Astrocyte (in vitro differentiated cells and primary cell): Measurements from ENCODE around the gene CCS. TPM values are rescaled to one million over a fixed set of nuclear protein-coding genes. Genes with fewer than 3 reads are reported as not detected.

ENCODE experiments used
- DNase-seq: peaks from one replicate; pipeline ENCODE4 v3.0.0-alpha.2; 2010; ENCODE audit warnings: low read depth
- FAIRE-seq: peaks from 2 replicates; lab custom pipeline; 2011; peaks lifted over from hg19 to GRCh38; lab: Jason Lieb, UNC
- H2AFZ ChIP-seq: 2 replicates; pipeline ENCODE4 v1.6.0; 2012; ENCODE audit warnings: low read depth, low read length, inconsistent platforms
- H3K27ac ChIP-seq: 2 replicates; pipeline ENCODE4 v1.5.1; 2011; ENCODE audit warnings: low read depth, low read length, inconsistent platforms
- H3K27me3 ChIP-seq: 2 replicates; pipeline ENCODE4 v1.6.0; 2011; ENCODE audit warnings: low read length, inconsistent platforms; ENCODE audit not compliant: insufficient read depth
- H3K36me3 ChIP-seq: 2 replicates; pipeline ENCODE4 v1.5.1; 2011; ENCODE audit warnings: low read length, inconsistent platforms; ENCODE audit not compliant: insufficient read depth
- H3K4me1 ChIP-seq: 2 replicates; pipeline ENCODE4 v1.5.1; 2011; ENCODE audit warnings: low read length, inconsistent platforms; ENCODE audit not compliant: insufficient read depth
- H3K4me2 ChIP-seq: 2 replicates; pipeline ENCODE4 v1.6.0; 2012; ENCODE audit warnings: low read length, inconsistent platforms
- H3K4me3 ChIP-seq: 2 replicates; pipeline ENCODE4 v1.5.1; 2011; ENCODE audit warnings: low read depth, mild to moderate bottlenecking, low read length, inconsistent platforms; ENCODE audit not compliant: insufficient read depth
- H3K79me2 ChIP-seq: 2 replicates; pipeline ENCODE4 v1.6.0; 2012; ENCODE audit warnings: mild to moderate bottlenecking, low read length, inconsistent platforms; ENCODE audit not compliant: insufficient read depth
- H3K9ac ChIP-seq: 2 replicates; pipeline ENCODE4 v1.6.0; 2012; ENCODE audit warnings: mild to moderate bottlenecking, low read length, inconsistent platforms
- H3K9me3 ChIP-seq: 2 replicates; pipeline ENCODE4 v1.5.1; 2012; ENCODE audit warnings: low read depth, mild to moderate bottlenecking, low read length, inconsistent platforms; ENCODE audit not compliant: insufficient read depth
- H4K20me1 ChIP-seq: 2 replicates; pipeline ENCODE4 v1.6.0; 2012; ENCODE audit warnings: low read length, inconsistent platforms; ENCODE audit not compliant: insufficient read depth
- H3K27ac Mint-ChIP-seq: one replicate; pipeline ENCODE4 v1.8.0; 2021; ENCODE audit warnings: mild to moderate bottlenecking, mixed read lengths; ENCODE audit not compliant: unreplicated experiment
- H3K27me3 Mint-ChIP-seq: one replicate; pipeline ENCODE4 v1.8.0; 2021; ENCODE audit warnings: low read depth, mixed read lengths; ENCODE audit not compliant: unreplicated experiment
- H3K36me3 Mint-ChIP-seq: one replicate; pipeline ENCODE4 v1.8.0; 2021; ENCODE audit warnings: low read depth, mixed read lengths; ENCODE audit not compliant: unreplicated experiment
- H3K4me1 Mint-ChIP-seq: one replicate; pipeline ENCODE4 v1.8.0; 2021; ENCODE audit warnings: low read depth, mixed read lengths; ENCODE audit not compliant: unreplicated experiment
- H3K4me3 Mint-ChIP-seq: one replicate; pipeline ENCODE4 v1.8.0; 2021; ENCODE audit warnings: mild to moderate bottlenecking, moderate library complexity, mixed read lengths; ENCODE audit not compliant: unreplicated experiment
- H3K9me3 Mint-ChIP-seq: one replicate; pipeline ENCODE4 v1.8.0; 2021; ENCODE audit warnings: mild to moderate bottlenecking, mixed read lengths; ENCODE audit not compliant: unreplicated experiment
- CTCF ChIP-seq: IDR thresholded peaks from 2 replicates; pipeline ENCODE4 v1.5.1; 2011; ENCODE audit warnings: low read depth, mild to moderate bottlenecking, inconsistent platforms, low read length, moderate library complexity; ENCODE audit not compliant: insufficient read depth
- EZH2 ChIP-seq: IDR thresholded peaks from 2 replicates; pipeline ENCODE4 v1.6.1; 2012; ENCODE audit warnings: mild to moderate bottlenecking, low read length, inconsistent platforms; ENCODE audit not compliant: insufficient read depth
- total RNA-seq: library from RNA; stranded (reverse); gene quantifications from 2 replicates; pipeline ENCODE4 v1.2.1, GENCODE V29; 2021

CCS gene
- total RNA-seq, 1 donor from 2014 or later: 23.2 TPM

GRCh38 chr11:66548774-66549630 lies 44.0 kb upstream of the CCS start:
- FAIRE-seq (no peak), DNase-seq (no peak)
- H2AFZ ChIP-seq: no peak overlapping the region
- H3K9ac ChIP-seq: no peak overlapping the region
- no peak overlapping the region for H3K4me3 Mint-ChIP-seq
- H3K27ac ChIP-seq: no peak overlapping the region
- H3K4me1 Mint-ChIP-seq: no peaks in the 10 kb centered on the region
- no peaks in the 10 kb centered on the region for H3K9me3 ChIP-seq
- H3K4me1 ChIP-seq: peaks cover 10% of the 10 kb centered on the region
- H3K79me2 ChIP-seq: no peaks in the 10 kb centered on the region
- no peak overlapping the region for H3K4me3 ChIP-seq
- no peak overlapping the region for H3K4me2 ChIP-seq
- peaks cover 2% of the 10 kb centered on the region for H3K27me3 ChIP-seq
- H4K20me1 ChIP-seq: no peaks in the 10 kb centered on the region
- no peaks in the 10 kb centered on the region for H3K36me3 ChIP-seq
- TF ChIP-seq EZH2 (no peak), CTCF (no peak)
- peaks cover 2% of the 10 kb centered on the region for H3K36me3 Mint-ChIP-seq
- peaks cover 27% of the 10 kb centered on the region for H3K27me3 Mint-ChIP-seq
- no peaks in the 10 kb centered on the region for H3K9me3 Mint-ChIP-seq
- no peak overlapping the region for H3K27ac Mint-ChIP-seq

- no peak overlapping the region for H3K27ac ChIP-seq
- peaks cover 7% of the 10 kb centered on the region for H3K4me1 ChIP-seq
- peaks cover 27% of the 10 kb centered on the region for H3K27me3 Mint-ChIP-seq
- H3K79me2 ChIP-seq: no peaks in the 10 kb centered on the region
- H3K27me3 ChIP-seq: peaks cover 2% of the 10 kb centered on the region
- no peak overlapping the region for H3K9ac ChIP-seq
- no peaks in the 10 kb centered on the region for H3K9me3 Mint-ChIP-seq
- no peak for DNase-seq
- H3K36me3 Mint-ChIP-seq: peaks cover 2% of the 10 kb centered on the region
- H3K4me1 Mint-ChIP-seq: no peaks in the 10 kb centered on the region
- H3K4me3 Mint-ChIP-seq: no peak overlapping the region
- no peak for FAIRE-seq
- H3K4me3 ChIP-seq: no peak overlapping the region
- H3K27ac Mint-ChIP-seq: peak overlapping the region; percentile 47
- no peaks in the 10 kb centered on the region for H3K36me3 ChIP-seq
- no peak overlapping the region for H2AFZ ChIP-seq
- H4K20me1 ChIP-seq: no peaks in the 10 kb centered on the region
- TF ChIP-seq EZH2 (no peak), CTCF (no peak)
- H3K4me2 ChIP-seq: no peak overlapping the region
- no peaks in the 10 kb centered on the region for H3K9me3 ChIP-seq
Measured at GRCh38 chr11:66549696-66550095, 43.3 kb upstream of the CCS start.

- no peak overlapping the region for H2AFZ ChIP-seq
- no peak for FAIRE-seq
- no peak for TF ChIP-seq CTCF
- TF ChIP-seq EZH2: no peak
- H3K36me3 ChIP-seq: no peaks in the 10 kb centered on the region
- no peak overlapping the region for H3K4me2 ChIP-seq
- peaks cover 2% of the 10 kb centered on the region for H3K36me3 Mint-ChIP-seq
- no peak for DNase-seq
- peaks cover 30% of the 10 kb centered on the region for H3K27me3 Mint-ChIP-seq
- no peak overlapping the region for H3K4me3 Mint-ChIP-seq
- H3K27ac Mint-ChIP-seq: no peak overlapping the region
- H4K20me1 ChIP-seq: no peaks in the 10 kb centered on the region
- H3K9me3 Mint-ChIP-seq: no peaks in the 10 kb centered on the region
- no peaks in the 10 kb centered on the region for H3K9me3 ChIP-seq
- H3K27me3 ChIP-seq: peaks cover 2% of the 10 kb centered on the region
- no peaks in the 10 kb centered on the region for H3K79me2 ChIP-seq
- peaks cover 4% of the 10 kb centered on the region for H3K4me1 ChIP-seq
- no peaks in the 10 kb centered on the region for H3K4me1 Mint-ChIP-seq
- no peak overlapping the region for H3K27ac ChIP-seq
- H3K4me3 ChIP-seq: no peak overlapping the region
- no peak overlapping the region for H3K9ac ChIP-seq
Measured at GRCh38 chr11:66550887-66551286, 42.1 kb upstream of the CCS start.
